Thoracic aorta (tissue), 2 donors: ENCODE measurements around the gene SGF29. TPM values are rescaled to one million over a fixed set of nuclear protein-coding genes. Genes with fewer than 3 reads are reported as not detected.
"Not testable (repeated sequence)": the region's sequence is repeated elsewhere in the genome, so short reads cannot be mapped to it uniquely, and the experiment has no call there.

Experiments used
- ATAC-seq: fragments of 150-250 bp; one replicate; pipeline ENCODE4 v1.8.0; 2017; ENCODE audit warnings: low read depth; ENCODE audit not compliant: insufficient number of reproducible peaks, low FRiP score
- DNase-seq: peaks from one replicate; pipeline ENCODE4 v3.0.0-alpha.2; 2020; ENCODE audit warnings: low spot score
- H3K27ac ChIP-seq, 2 donors: fragments of 200-600 bp; sonication (generic); 1 replicate in 1 of 2; 2 replicates in 1 of 2; pipeline ENCODE4 v1.5.1; 2016; ENCODE audit warnings: mild to moderate bottlenecking in 2 of 2, moderate library complexity in 2 of 2
- H3K27me3 ChIP-seq: fragments of 200-600 bp; sonication (generic); replicated peaks from 2 replicates; pipeline ENCODE4 v1.6.0; 2016; ENCODE audit warnings: mild to moderate bottlenecking; ENCODE audit not compliant: insufficient read depth
- H3K36me3 ChIP-seq: fragments of 200-600 bp; sonication (generic); one replicate; pipeline ENCODE4 v1.5.1; 2016
- H3K4me1 ChIP-seq, 2 donors: fragments of 200-600 bp; sonication (generic); 1 replicate in 1 of 2; 2 replicates in 1 of 2; pipeline versions ENCODE4 v1.5.1 to v1.6.0; 2016; ENCODE audit warnings: low read depth in 2 of 2, mild to moderate bottlenecking in 1 of 2; ENCODE audit not compliant: control insufficient read depth in 1 of 2
- H3K4me3 ChIP-seq: fragments of 200-600 bp; sonication (generic); 2 replicates; pipeline ENCODE4 v1.5.1; 2016; ENCODE audit warnings: mild to moderate bottlenecking
- H3K9me3 ChIP-seq: fragments of 200-600 bp; sonication (generic); 2 replicates; pipeline ENCODE4 v1.5.1; 2016
- CTCF ChIP-seq: fragments of 200-600 bp; sonication (generic); IDR thresholded peaks from one replicate; pipeline ENCODE4 v1.5.1; 2019; ENCODE audit warnings: antibody characterized with exemption
- total RNA-seq, 2 donors: library from RNA; depleted of rRNA; stranded (reverse); fragments of >200 nt; gene quantifications; one replicate each; pipeline versions ENCODE4 v1.1.0 to v1.2.3, GENCODE V29; 2016

SGF29 gene
- total RNA-seq, 2 donors from 2014 or later: 17.8 to 26.9 TPM

GRCh38 chr16:28522792-28523191 lies 30.9 kb upstream of the SGF29 start:
- Histone ChIP-seq H3K4me1 (no peaks in the 10 kb centered on the region), H3K27me3 (no peaks in the 10 kb centered on the region), H3K36me3 (no peaks in the 10 kb centered on the region), H3K4me3 (no peak overlapping the region), H3K9me3 (no peaks in the 10 kb centered on the region), H3K27ac (no peak overlapping the region)
- ATAC-seq: no peak
- TF ChIP-seq CTCF: no peak
- DNase-seq: no peak

- ATAC-seq (no peak), DNase-seq (no peak)
- H3K27me3 ChIP-seq: no peaks in the 10 kb centered on the region
- H3K4me3 ChIP-seq: no peak overlapping the region
- no peak overlapping the region for H3K27ac ChIP-seq
- H3K9me3 ChIP-seq: no peaks in the 10 kb centered on the region
- H3K4me1 ChIP-seq: no peaks in the 10 kb centered on the region
- no peaks in the 10 kb centered on the region for H3K36me3 ChIP-seq
- TF ChIP-seq CTCF: no peak
Measured at GRCh38 chr16:28524681-28525171, 29.0 kb upstream of the SGF29 start.

GRCh38 chr16:28526201-28527099 lies 27.3 kb upstream of the SGF29 start:
- no peak for ATAC-seq
- Histone ChIP-seq H3K4me3 (no peak overlapping the region), H3K9me3 (no peaks in the 10 kb centered on the region), H3K27me3 (no peaks in the 10 kb centered on the region), H3K4me1 (no peaks in the 10 kb centered on the region), H3K36me3 (no peaks in the 10 kb centered on the region), H3K27ac (no peak overlapping the region)
- TF ChIP-seq CTCF: no peak
- DNase-seq: no peak

GRCh38 chr16:28527100-28527785 lies 26.5 kb upstream of the SGF29 start:
- not testable (repeated sequence) for H3K27ac ChIP-seq, DNase-seq, H3K9me3 ChIP-seq, H3K27me3 ChIP-seq, H3K36me3 ChIP-seq, ATAC-seq, H3K4me3 ChIP-seq, H3K4me1 ChIP-seq

- H3K27ac ChIP-seq: no peak overlapping the region
- no peaks in the 10 kb centered on the region for H3K36me3 ChIP-seq
- no peak for TF ChIP-seq CTCF
- H3K4me1 ChIP-seq: peaks cover 7% of the 10 kb centered on the region in 2 donors
- no peaks in the 10 kb centered on the region for H3K27me3 ChIP-seq
- H3K9me3 ChIP-seq: no peaks in the 10 kb centered on the region
- ATAC-seq (no peak), DNase-seq (no peak)
- no peak overlapping the region for H3K4me3 ChIP-seq
Measured at GRCh38 chr16:28527985-28528384, 25.7 kb upstream of the SGF29 start.
